NOMO-1 treated with dmso at 0.1 percent for 144 hours (cell line): ENCODE data around the gene DUSP21.
"Not testable (repeated sequence)": the region's sequence is repeated elsewhere in the genome, so short reads cannot be mapped to it uniquely, and the experiment has no call there.

Source experiments
- DNase-seq: peaks from one replicate; lab custom pipeline; 2025; ENCODE audit not compliant: unreplicated experiment; lab: John Stamatoyannopoulos, UW

The DUSP21 gene

GRCh38 chrX:44875185-44875489 lies 31.3 kb downstream of the DUSP21 start:
- DNase-seq: no peak

- DNase-seq: no peak
These were observed 32.3 kb downstream of the DUSP21 start for GRCh38 chrX:44876086-44876485.

DNA sequence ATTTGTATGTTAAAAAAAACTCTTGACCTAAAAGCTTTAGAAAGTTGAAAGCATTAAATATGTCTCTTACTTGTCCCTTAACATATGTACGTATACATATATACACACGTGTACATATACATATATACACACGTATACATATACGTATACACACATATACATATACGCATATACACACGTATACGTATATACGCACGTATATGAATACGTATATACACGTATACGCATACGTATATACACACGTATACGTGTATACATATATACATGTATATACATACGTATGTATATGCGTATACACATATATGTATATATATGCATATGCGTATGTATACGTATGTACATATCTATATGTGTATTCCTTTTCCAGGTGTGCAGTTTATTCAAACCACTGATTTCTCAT lies 32.9 kb downstream of the DUSP21 start:
- DNase-seq: no peak

GRCh38 chrX:44878780-44879179 lies 35.0 kb downstream of the DUSP21 start:
- no peak for DNase-seq

GRCh38 chrX:44881549-44881948 lies 37.7 kb downstream of the DUSP21 start:
- DNase-seq: no peak

GRCh38 chrX:44882635-44883034 lies 38.8 kb downstream of the DUSP21 start:
- no peak for DNase-seq

GRCh38 chrX:44884944-44885343 lies 41.1 kb downstream of the DUSP21 start:
- DNase-seq: no peak

GRCh38 chrX:44889824-44890223 lies 46.0 kb downstream of the DUSP21 start:
- peak; percentile 51 for DNase-seq

GRCh38 chrX:44890247-44890646 lies 46.4 kb downstream of the DUSP21 start:
- no peak for DNase-seq

DNA sequence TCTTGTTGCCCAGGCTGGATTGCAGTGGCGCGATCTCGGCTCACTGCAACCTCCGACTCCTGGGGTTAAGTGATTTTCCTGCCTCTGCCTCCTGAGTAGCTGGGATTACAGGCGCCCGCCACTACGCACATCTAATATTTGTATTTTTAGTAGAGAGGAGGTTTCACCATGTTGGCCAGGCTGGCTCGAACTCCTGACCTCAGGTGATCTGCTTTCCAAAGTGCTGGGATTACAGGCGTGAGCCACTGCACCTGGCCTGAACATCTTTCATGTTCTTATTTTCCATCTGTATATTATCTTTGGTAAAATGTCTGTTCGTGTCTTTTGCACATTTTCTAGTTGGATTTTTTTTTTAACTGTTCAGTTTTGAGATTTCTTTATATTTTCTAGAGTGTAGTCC lies 46.9 kb downstream of the DUSP21 start:
- DNase-seq: not testable (repeated sequence)

DNA sequence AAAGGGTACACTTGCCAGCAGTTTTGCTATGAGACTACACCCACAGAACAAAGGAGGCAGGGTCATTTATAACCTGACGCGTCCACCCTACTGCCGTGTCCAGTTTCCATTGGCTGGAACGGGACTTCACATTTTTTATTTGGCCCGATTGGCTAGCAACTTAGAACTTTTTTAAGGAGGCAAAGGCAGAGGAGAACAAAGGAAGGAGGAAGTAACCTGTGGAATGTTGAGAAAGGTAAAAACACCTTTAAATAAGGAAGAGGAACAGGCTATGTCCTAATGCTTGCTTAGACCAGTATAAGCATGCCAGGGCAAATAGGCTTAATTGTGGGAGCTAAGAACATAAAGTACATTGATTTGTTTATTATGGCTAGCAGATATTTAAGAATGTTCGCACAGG lies 47.8 kb downstream of the DUSP21 start:
- no peak for DNase-seq
